ENCODE results near the gene PRSS57. TPM values are rescaled to one million over a fixed set of nuclear protein-coding genes. Genes with fewer than 3 reads are reported as not detected.

Gene PRSS57
- polyA plus RNA-seq, 1 donor (not counting 4 experiments of a cell fraction or from before 2014, with no cell fraction given): not detected

- Histone ChIP-seq H3K27me3 (ENCODE audit: control insufficient read depth, extremely low read depth, insufficient read depth, low read length) (peaks cover 24% of the 10 kb centered on the region), H3K4me2 (ENCODE audit: control insufficient read depth, extremely low read depth, insufficient read depth, low read depth, low read length) (no peak overlapping the region), H3K9ac (ENCODE audit: control insufficient read depth, extremely low read depth, insufficient read depth, low read length) (no peak overlapping the region), H3K9me3 (ENCODE audit: control insufficient read depth, low read depth, low read length) (peaks cover 2% of the 10 kb centered on the region), H4K20me1 (ENCODE audit: control insufficient read depth, extremely low read depth, insufficient read depth, low read length) (no peaks in the 10 kb centered on the region), H3K4me3 (ENCODE audit: control insufficient read depth in 2 of 3, extremely low read depth in 1 of 3, insufficient read depth in 2 of 3, low read depth in 1 of 3, low read length in 3 of 3) (no peak overlapping the region), H3K79me2 (ENCODE audit: control insufficient read depth, insufficient read depth, low read length) (no peaks in the 10 kb centered on the region), H3K4me1 (ENCODE audit: control insufficient read depth, extremely low read depth, insufficient read depth, low read length) (no peaks in the 10 kb centered on the region), H3K27ac (ENCODE audit: control insufficient read depth, insufficient read depth, low read length) (no peak overlapping the region), H3K9me1 (ENCODE audit: control insufficient read depth, extremely low read depth, insufficient read depth, low read length) (no peaks in the 10 kb centered on the region), H2AFZ (ENCODE audit: control insufficient read depth, low read length) (no peak overlapping the region), H3K36me3 (ENCODE audit: control insufficient read depth in 2 of 2, extremely low read depth in 1 of 2, insufficient read depth in 2 of 2, low read length in 2 of 2) (no peaks in the 10 kb centered on the region)
- no peak for DNase-seq (ENCODE audit: low read depth, low spot score)
- TF ChIP-seq EZH2 (IDR thresholded peaks at IDR 0.05; ENCODE audit: low read length) (no peak), CTCF (optimal IDR thresholded peaks at IDR 0.05 in 1 of 3, IDR thresholded peaks at IDR 0.05 in 1 of 3, conservative IDR thresholded peaks at IDR 0.05 in 1 of 3; ENCODE audit: extremely low read depth in 1 of 3, insufficient read depth in 2 of 3, low read length in 3 of 3) (no peak)
- dilution Hi-C loops (cut with MboI; ENCODE audit: extremely low pct_ligation_motif_present, low sequenced_read_pairs): no loop called here
- FAIRE-seq: no peak
These were observed 20.1 kb upstream of the PRSS57 start for GRCh38 chr19:715347-715746.

- no peak overlapping the region for H3K4me3 ChIP-seq (ENCODE audit: control insufficient read depth in 2 of 3, extremely low read depth in 1 of 3, insufficient read depth in 2 of 3, low read depth in 1 of 3, low read length in 3 of 3)
- no peak overlapping the region for H3K9ac ChIP-seq (ENCODE audit: control insufficient read depth, extremely low read depth, insufficient read depth, low read length)
- H3K27ac ChIP-seq (ENCODE audit: control insufficient read depth, insufficient read depth, low read length): no peak overlapping the region
- H3K9me3 ChIP-seq (ENCODE audit: control insufficient read depth, low read depth, low read length): peaks cover 4% of the 10 kb centered on the region
- no peaks in the 10 kb centered on the region for H3K36me3 ChIP-seq (ENCODE audit: control insufficient read depth in 2 of 2, extremely low read depth in 1 of 2, insufficient read depth in 2 of 2, low read length in 2 of 2)
- TF ChIP-seq CTCF (optimal IDR thresholded peaks at IDR 0.05 in 1 of 3, IDR thresholded peaks at IDR 0.05 in 1 of 3, conservative IDR thresholded peaks at IDR 0.05 in 1 of 3; ENCODE audit: extremely low read depth in 1 of 3, insufficient read depth in 2 of 3, low read length in 3 of 3): no peak
- no peak for TF ChIP-seq EZH2 (IDR thresholded peaks at IDR 0.05; ENCODE audit: low read length)
- no peaks in the 10 kb centered on the region for H3K4me1 ChIP-seq (ENCODE audit: control insufficient read depth, extremely low read depth, insufficient read depth, low read length)
- H2AFZ ChIP-seq (ENCODE audit: control insufficient read depth, low read length): no peak overlapping the region
- dilution Hi-C loops (cut with MboI; ENCODE audit: extremely low pct_ligation_motif_present, low sequenced_read_pairs): no loop called here
- FAIRE-seq (no peak), DNase-seq (ENCODE audit: low read depth, low spot score) (no peak)
- H3K27me3 ChIP-seq (ENCODE audit: control insufficient read depth, extremely low read depth, insufficient read depth, low read length): peaks cover 39% of the 10 kb centered on the region
- H4K20me1 ChIP-seq (ENCODE audit: control insufficient read depth, extremely low read depth, insufficient read depth, low read length): no peaks in the 10 kb centered on the region
- no peak overlapping the region for H3K4me2 ChIP-seq (ENCODE audit: control insufficient read depth, extremely low read depth, insufficient read depth, low read depth, low read length)
- no peaks in the 10 kb centered on the region for H3K79me2 ChIP-seq (ENCODE audit: control insufficient read depth, insufficient read depth, low read length)
- no peaks in the 10 kb centered on the region for H3K9me1 ChIP-seq (ENCODE audit: control insufficient read depth, extremely low read depth, insufficient read depth, low read length)
These were observed 16.0 kb upstream of the PRSS57 start for GRCh38 chr19:711254-711653.

Data from keratinocyte (primary cell).